Measurements from ENCODE around the gene CCL28. TPM values are rescaled to one million over a fixed set of nuclear protein-coding genes. Genes with fewer than 3 reads are reported as not detected.
A peak's percentile ranks its signal among the peaks of the same experiment; 100 is the strongest.

CCL28 gene
- total RNA-seq, 1 experiment from 2014 or later: 1.6 TPM

DNA sequence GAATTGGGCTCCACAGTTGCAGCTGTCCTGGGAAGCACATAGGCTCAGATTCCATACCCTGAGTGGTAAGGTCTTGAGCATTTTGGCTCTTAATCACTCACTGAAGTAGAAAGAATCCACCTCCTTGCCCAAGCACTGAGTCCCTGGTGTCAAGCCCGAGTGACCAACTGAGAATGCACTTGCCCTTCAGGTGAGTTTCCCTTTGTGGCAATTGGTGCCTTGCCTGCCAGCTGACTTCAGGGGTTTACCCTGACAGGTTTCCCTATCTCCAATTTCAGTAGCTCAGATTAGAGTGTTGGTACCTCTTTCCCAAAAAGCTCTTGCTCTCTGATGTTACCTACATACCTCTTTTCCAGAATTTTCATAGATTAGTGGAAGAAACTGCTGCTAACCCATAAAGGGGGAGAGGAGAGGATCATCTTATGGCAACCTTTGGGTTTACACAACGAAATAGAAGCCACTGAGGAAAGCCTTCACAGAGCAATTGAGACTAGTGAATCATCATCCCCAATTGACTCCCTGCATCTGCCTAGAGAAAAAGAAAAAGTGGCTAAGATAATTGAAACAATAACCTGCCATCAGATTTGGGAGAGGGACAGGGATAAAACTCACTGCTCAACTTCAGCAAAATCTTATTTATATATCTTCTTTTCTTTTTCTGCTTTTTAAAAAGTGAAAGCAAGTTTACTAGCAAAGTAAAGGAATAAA is 48.6 kb downstream of the CCL28 start:
- H3K27me3 Mint-ChIP-seq (ENCODE audit: insufficient read depth, unreplicated experiment): no peaks in the 10 kb centered on the region
- TF ChIP-seq CTCF (IDR thresholded peaks at IDR 0.05; ENCODE audit: unreplicated experiment): no peak
- ChIA-PET POLR2A (interaction anchor here (1.0 to 4.2 kb wide), 5 partner anchors 12 to 169 kb away, joined by 3 to 34 read pairs (median 4); partner anchors contain the start of gene HMGCS1), CTCF (interaction anchor here (1.4 to 1.5 kb wide), 2 partner anchors 26 to 57 kb away, joined by 4 read pairs; no protein-coding TSS in a partner anchor)
- peaks cover 6% of the 10 kb centered on the region for H3K4me1 Mint-ChIP-seq (ENCODE audit: insufficient read depth, unreplicated experiment)
- peak overlapping the region; percentile 75 for H3K27ac Mint-ChIP-seq (ENCODE audit: low read depth, unreplicated experiment)
- DNase-seq (ENCODE audit: unreplicated experiment): peak; percentile 26
- H3K9me3 Mint-ChIP-seq (ENCODE audit: unreplicated experiment): peaks cover 7% of the 10 kb centered on the region
- H3K4me3 Mint-ChIP-seq (ENCODE audit: unreplicated experiment): no peak overlapping the region
- intact Hi-C loops (cut with micrococcal nuclease): no loop called here
- no TSS peak for BruUV-seq (replicated peaks)
- peaks cover 5% of the 10 kb centered on the region for H3K36me3 Mint-ChIP-seq (ENCODE audit: insufficient read depth, unreplicated experiment)

DNA sequence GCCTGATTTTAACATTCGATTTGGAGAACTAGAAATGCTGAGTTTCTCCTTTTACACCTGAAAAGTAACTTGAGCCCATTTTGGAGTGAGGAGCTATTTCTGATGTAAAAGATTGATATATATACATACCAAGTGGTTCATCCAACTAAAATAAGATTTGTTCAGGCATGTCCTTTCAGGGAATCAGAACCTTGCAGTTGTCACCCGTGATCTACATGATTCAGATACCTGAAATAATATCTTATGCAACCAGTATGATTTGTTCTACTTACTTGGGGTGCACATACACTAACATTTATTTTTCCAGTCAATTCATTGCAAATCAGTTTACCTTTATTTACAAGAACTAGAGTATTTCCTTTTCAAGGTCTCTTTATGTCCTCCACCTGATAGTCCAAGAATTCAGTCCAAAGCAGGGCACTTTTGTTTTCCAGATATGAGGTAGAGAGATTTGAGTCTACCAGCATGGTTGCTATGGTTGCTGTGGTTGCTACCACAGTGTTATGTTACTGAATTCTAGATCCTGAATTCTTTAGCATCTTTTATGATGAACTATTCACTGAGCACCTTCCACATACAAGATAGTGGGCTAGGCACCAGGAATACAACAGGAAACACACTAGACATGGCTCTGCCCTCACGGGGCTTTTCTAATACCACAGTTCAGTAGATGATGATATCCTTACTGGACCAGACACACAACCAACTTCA is 49.3 kb downstream of the CCL28 start:
- no peak for TF ChIP-seq CTCF (IDR thresholded peaks at IDR 0.05; ENCODE audit: unreplicated experiment)
- Mint-ChIP-seq H3K4me1 (ENCODE audit: insufficient read depth, unreplicated experiment) (peaks cover 6% of the 10 kb centered on the region), H3K36me3 (ENCODE audit: insufficient read depth, unreplicated experiment) (peaks cover 5% of the 10 kb centered on the region), H3K4me3 (ENCODE audit: unreplicated experiment) (no peak overlapping the region), H3K27me3 (ENCODE audit: insufficient read depth, unreplicated experiment) (no peaks in the 10 kb centered on the region), H3K9me3 (ENCODE audit: unreplicated experiment) (peaks cover 7% of the 10 kb centered on the region), H3K27ac (ENCODE audit: low read depth, unreplicated experiment) (peak overlapping the region; percentile 75)
- BruUV-seq (replicated peaks): no TSS peak
- ChIA-PET CTCF (interaction anchor here (0.6 to 1.5 kb wide), 5 partner anchors 18 to 122 kb away, joined by 3 to 4 read pairs (median 4); no protein-coding TSS in a partner anchor), POLR2A (interaction anchor here (0.5 to 4.2 kb wide), 13 partner anchors 11 to 1633 kb away, joined by 3 to 34 read pairs (median 3); partner anchors contain the start of genes HMGCS1 and TMEM267)
- intact Hi-C loops (cut with micrococcal nuclease): no loop called here
- peak; percentile 42 for DNase-seq (ENCODE audit: unreplicated experiment)

DNA sequence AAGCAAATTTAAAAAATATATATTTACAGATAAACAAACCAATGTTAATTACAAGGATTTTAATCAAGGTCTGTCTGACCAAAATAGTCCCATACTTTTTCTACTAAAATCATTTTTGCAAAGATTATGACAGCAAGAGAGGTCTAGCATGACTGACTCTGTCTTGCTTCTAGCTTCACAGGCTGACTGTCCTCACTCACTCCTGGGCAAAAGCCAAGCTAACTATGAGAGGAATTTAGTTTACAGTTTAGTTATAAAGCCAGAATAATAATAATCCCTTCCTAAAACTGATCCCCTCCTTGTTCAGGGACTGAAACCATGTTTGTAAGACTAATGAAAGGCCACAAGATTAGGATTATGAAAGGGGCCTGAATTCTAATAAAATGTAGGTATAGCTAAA is 53.5 kb downstream of the CCL28 start:
- no TSS peak for BruUV-seq (replicated peaks)
- intact Hi-C loops (cut with micrococcal nuclease): no loop called here
- no peak overlapping the region for H3K27ac Mint-ChIP-seq (ENCODE audit: low read depth, unreplicated experiment)
- H3K4me3 Mint-ChIP-seq (ENCODE audit: unreplicated experiment): no peak overlapping the region
- H3K36me3 Mint-ChIP-seq (ENCODE audit: insufficient read depth, unreplicated experiment): no peaks in the 10 kb centered on the region
- H3K9me3 Mint-ChIP-seq (ENCODE audit: unreplicated experiment): no peaks in the 10 kb centered on the region
- peaks cover 5% of the 10 kb centered on the region for H3K4me1 Mint-ChIP-seq (ENCODE audit: insufficient read depth, unreplicated experiment)
- H3K27me3 Mint-ChIP-seq (ENCODE audit: insufficient read depth, unreplicated experiment): no peaks in the 10 kb centered on the region
- POLR2A ChIA-PET: interaction anchor here (1.0 to 1.3 kb wide), 2 partner anchors 45 to 46 kb away, joined by 3 read pairs; no protein-coding TSS in a partner anchor
- CTCF ChIA-PET: no interaction called here
- TF ChIP-seq CTCF (IDR thresholded peaks at IDR 0.05; ENCODE audit: unreplicated experiment): no peak
- no peak for DNase-seq (ENCODE audit: unreplicated experiment)

GRCh38 chr5:43358301-43358700 is 53.9 kb downstream of the CCL28 start:
- no peak for DNase-seq (ENCODE audit: unreplicated experiment)
- no peak for TF ChIP-seq CTCF (IDR thresholded peaks at IDR 0.05; ENCODE audit: unreplicated experiment)
- no TSS peak for BruUV-seq (replicated peaks)
- POLR2A ChIA-PET: interaction anchor here (0.7 to 1.3 kb wide), 3 partner anchors 45 to 1569 kb away, joined by 3 read pairs; no protein-coding TSS in a partner anchor
- Mint-ChIP-seq H3K9me3 (ENCODE audit: unreplicated experiment) (no peaks in the 10 kb centered on the region), H3K4me1 (ENCODE audit: insufficient read depth, unreplicated experiment) (peaks cover under 1% of the 10 kb centered on the region), H3K36me3 (ENCODE audit: insufficient read depth, unreplicated experiment) (no peaks in the 10 kb centered on the region), H3K27me3 (ENCODE audit: insufficient read depth, unreplicated experiment) (no peaks in the 10 kb centered on the region), H3K4me3 (ENCODE audit: unreplicated experiment) (no peak overlapping the region), H3K27ac (ENCODE audit: low read depth, unreplicated experiment) (no peak overlapping the region)
- intact Hi-C loops (cut with micrococcal nuclease): no loop called here
- CTCF ChIA-PET: no interaction called here
